Activated CD4-positive, alpha-beta T cell treated with anti-CD3 and anti-CD28 coated beads, Interleukin-2, amount 10 ng/mL, durations not matched to agents 7 days and 5 days (primary cell): Measurements from ENCODE around the gene RPS16. TPM values are rescaled to one million over a fixed set of nuclear protein-coding genes. Genes with fewer than 3 reads are reported as not detected.
A peak's percentile ranks its signal among the peaks of the same experiment; 100 is the strongest.

Experiments used
- CTCF ChIA-PET: fragments of 350-600 bp; sonication (Branson Sonifier 250); formaldehyde crosslinking; loops from one replicate; lab custom pipeline; 2021; ENCODE audit warnings: antibody characterized with exemption; lab: Charles Lee
- POLR2A ChIA-PET: fragments of 350-600 bp; sonication (Branson Sonifier 250); formaldehyde crosslinking; loops from one replicate; lab custom pipeline; 2021; ENCODE audit warnings: antibody characterized with exemption; lab: Charles Lee
- DNase-seq: peaks from one replicate; pipeline ENCODE4 v3.0.0-alpha.2; 2020
- H3K27ac Mint-ChIP-seq: one replicate; pipeline ENCODE4 v1.8.0; 2021; ENCODE audit warnings: mild to moderate bottlenecking, moderate library complexity, mixed read lengths
- H3K27me3 Mint-ChIP-seq: one replicate; pipeline ENCODE4 v1.8.0; 2021; ENCODE audit warnings: mixed read lengths
- H3K36me3 Mint-ChIP-seq: one replicate; pipeline ENCODE4 v1.8.0; 2021; ENCODE audit warnings: low read depth, mixed read lengths
- H3K4me1 Mint-ChIP-seq: one replicate; pipeline ENCODE4 v1.8.0; 2021; ENCODE audit warnings: mixed read lengths
- H3K4me3 Mint-ChIP-seq: one replicate; pipeline ENCODE4 v1.8.0; 2021; ENCODE audit warnings: mild to moderate bottlenecking, moderate library complexity, mixed read lengths
- H3K9me3 Mint-ChIP-seq: one replicate; pipeline ENCODE4 v1.8.0; 2021; ENCODE audit warnings: mixed read lengths
- total RNA-seq, 2 experiments: library from RNA; stranded (reverse); gene quantifications; one replicate each; pipeline ENCODE4 v1.2.3, GENCODE V29; 2021

The RPS16 gene
- total RNA-seq, 2 experiments from 2014 or later = 2,465 to 3,009 TPM

GRCh38 chr19:39409208-39410016, 26.3 kb downstream of the RPS16 start:
- Mint-ChIP-seq H3K4me1 (peaks cover 48% of the 10 kb centered on the region), H3K36me3 (peaks cover 43% of the 10 kb centered on the region)
- CTCF ChIA-PET = interaction anchor here (4.1 kb wide), 1 partner anchor 12 kb away, joined by 46 read pairs; no protein-coding TSS in a partner anchor

GRCh38 chr19:39408392-39409207, 27.1 kb downstream of the RPS16 start:
- Mint-ChIP-seq H3K27me3 (peaks cover 1% of the 10 kb centered on the region), H3K9me3 (no peaks in the 10 kb centered on the region), H3K4me3 (peak overlapping the region; percentile 87), H3K27ac (peak overlapping the region; percentile 97), H3K36me3 (peaks cover 37% of the 10 kb centered on the region), H3K4me1 (peaks cover 48% of the 10 kb centered on the region)
- DNase-seq = peak; percentile 33
- CTCF ChIA-PET = interaction anchor here (0.7 to 4.1 kb wide), 6 partner anchors 11 to 1189 kb away, joined by 3 to 46 read pairs (median 4); partner anchors contain the start of genes MED29, PAF1 and SAMD4B
- POLR2A ChIA-PET = interaction anchor here (2.8 kb wide), 1 partner anchor 11 kb away, joined by 10 read pairs; no protein-coding TSS in a partner anchor

More at GRCh38 chr19:39409208-39410016, 26.3 kb downstream of the RPS16 start:
- POLR2A ChIA-PET = no interaction called here
- peak; percentile 87 for DNase-seq
- Mint-ChIP-seq H3K27ac (peak overlapping the region; percentile 97), H3K4me3 (peak overlapping the region; percentile 88), H3K9me3 (no peaks in the 10 kb centered on the region), H3K27me3 (peaks cover 1% of the 10 kb centered on the region)

GRCh38 chr19:39407660-39408391, 27.9 kb downstream of the RPS16 start:
- peaks cover 1% of the 10 kb centered on the region for H3K27me3 Mint-ChIP-seq
- peak overlapping the region; percentile 97 for H3K27ac Mint-ChIP-seq
- peaks cover 48% of the 10 kb centered on the region for H3K4me1 Mint-ChIP-seq
- ChIA-PET POLR2A (interaction anchor here (2.8 kb wide), 1 partner anchor 10 kb away, joined by 10 read pairs; no protein-coding TSS in a partner anchor), CTCF (interaction anchor here (0.7 to 4.1 kb wide), 6 partner anchors 10 to 1190 kb away, joined by 3 to 46 read pairs (median 4); partner anchors contain the start of genes MED29, PAF1 and SAMD4B)
- peak overlapping the region; percentile 87 for H3K4me3 Mint-ChIP-seq
- peak; percentile 89 for DNase-seq
- H3K36me3 Mint-ChIP-seq = peaks cover 37% of the 10 kb centered on the region
- H3K9me3 Mint-ChIP-seq = no peaks in the 10 kb centered on the region

GRCh38 chr19:39407410-39407659, 28.4 kb downstream of the RPS16 start:
- peak overlapping the region; percentile 97 for H3K27ac Mint-ChIP-seq
- peaks cover 53% of the 10 kb centered on the region for H3K4me1 Mint-ChIP-seq
- H3K9me3 Mint-ChIP-seq = no peaks in the 10 kb centered on the region
- peaks cover 1% of the 10 kb centered on the region for H3K27me3 Mint-ChIP-seq
- DNase-seq = no peak
- ChIA-PET POLR2A (interaction anchor here (2.8 kb wide), 1 partner anchor 9 kb away, joined by 10 read pairs; no protein-coding TSS in a partner anchor), CTCF (interaction anchor here (1.1 to 4.1 kb wide), 5 partner anchors 10 to 65 kb away, joined by 3 to 46 read pairs (median 5); partner anchors contain the start of genes MED29, PAF1 and SAMD4B)
- peaks cover 37% of the 10 kb centered on the region for H3K36me3 Mint-ChIP-seq
- peak overlapping the region; percentile 87 for H3K4me3 Mint-ChIP-seq

- peaks cover 54% of the 10 kb centered on the region for H3K4me1 Mint-ChIP-seq
- peaks cover 37% of the 10 kb centered on the region for H3K36me3 Mint-ChIP-seq
- POLR2A ChIA-PET = interaction anchor here (1.1 to 2.8 kb wide), 2 partner anchors 9 to 71 kb away, joined by 3 to 10 read pairs; no protein-coding TSS in a partner anchor
- no peaks in the 10 kb centered on the region for H3K9me3 Mint-ChIP-seq
- H3K4me3 Mint-ChIP-seq = peak within 1 kb of the TSS; percentile 87
- peak; percentile 89 for DNase-seq
- peak within 1 kb of the TSS; percentile 97 for H3K27ac Mint-ChIP-seq
- CTCF ChIA-PET = interaction anchor here (1.8 to 4.1 kb wide), 3 partner anchors 9 to 65 kb away, joined by 5 to 46 read pairs (median 8); partner anchors contain the start of genes MED29, PAF1 and SAMD4B
- H3K27me3 Mint-ChIP-seq = no peaks in the 10 kb centered on the region
These were observed 28.9 kb downstream of the RPS16 start, which contains the start of gene ZFP36 for GRCh38 chr19:39406656-39407409. ZFP36 (plus strand) TSS chr19:39406847; CDS start chr19:39406905, 58 bp downstream.

GRCh38 chr19:39405958-39406655, 29.6 kb downstream of the RPS16 start:
- Mint-ChIP-seq H3K9me3 (no peaks in the 10 kb centered on the region), H3K36me3 (peaks cover 31% of the 10 kb centered on the region), H3K27me3 (no peaks in the 10 kb centered on the region), H3K4me3 (peak overlapping the region; percentile 87), H3K4me1 (peaks cover 54% of the 10 kb centered on the region), H3K27ac (peak overlapping the region; percentile 94)
- DNase-seq = peak; percentile 89
- ChIA-PET POLR2A (interaction anchor here (1.1 to 2.8 kb wide), 2 partner anchors 8 to 72 kb away, joined by 3 to 10 read pairs; no protein-coding TSS in a partner anchor), CTCF (interaction anchor here (1.8 to 4.1 kb wide), 3 partner anchors 9 to 64 kb away, joined by 5 to 46 read pairs (median 8); partner anchors contain the start of genes MED29, PAF1 and SAMD4B)

GRCh38 chr19:39405261-39405957, 30.3 kb downstream of the RPS16 start:
- Mint-ChIP-seq H3K4me1 (peaks cover 53% of the 10 kb centered on the region), H3K27ac (peak overlapping the region; percentile 94), H3K4me3 (peak overlapping the region; percentile 87), H3K9me3 (no peaks in the 10 kb centered on the region), H3K27me3 (no peaks in the 10 kb centered on the region), H3K36me3 (peaks cover 27% of the 10 kb centered on the region)
- DNase-seq = no peak
- CTCF ChIA-PET = interaction anchor here (0.6 to 2.1 kb wide), 2 partner anchors 9 to 14 kb away, joined by 5 to 11 read pairs; partner anchors contain the start of genes MED29 and PAF1
- POLR2A ChIA-PET = interaction anchor here (0.7 kb wide), 1 partner anchor 73 kb away, joined by 3 read pairs; no protein-coding TSS in a partner anchor

GRCh38 chr19:39403331-39404312, 32.1 kb downstream of the RPS16 start:
- Mint-ChIP-seq H3K27me3 (no peaks in the 10 kb centered on the region), H3K9me3 (no peaks in the 10 kb centered on the region), H3K4me1 (peaks cover 67% of the 10 kb centered on the region), H3K36me3 (peaks cover 31% of the 10 kb centered on the region), H3K27ac (peak overlapping the region; percentile 96), H3K4me3 (peak overlapping the region; percentile 76)
- DNase-seq = peak; percentile 91
- POLR2A ChIA-PET = interaction anchor here (0.7 kb wide), 1 partner anchor 552 kb away, joined by 3 read pairs; no protein-coding TSS in a partner anchor
- CTCF ChIA-PET = interaction anchor here (1.9 to 4.4 kb wide), 3 partner anchors 8 to 68 kb away, joined by 4 to 47 read pairs (median 11); partner anchors contain the start of genes GMFG, MED29, PAF1 and PLEKHG2
